ENCODE data around the gene EFNA2.

EFNA2 gene

GRCh38 chr19:1307320-1307719 lies 21.6 kb downstream of the EFNA2 start:
- no peak for TF ChIP-seq CTCF (IDR thresholded peaks at IDR 0.05)
- Histone ChIP-seq H3K27me3 (peaks cover 0 to 48% of the 10 kb centered on the region in 2 donors), H3K4me3 (no peak overlapping the region), H3K4me1 (no peaks in the 10 kb centered on the region), H3K36me3 (no peaks in the 10 kb centered on the region), H3K9me3 (no peaks in the 10 kb centered on the region), H3K27ac (no peak overlapping the region)
- intact Hi-C loops (cut with DNase I; ENCODE audit: low total_unique reads): no loop called here
- no peak for DNase-seq

GRCh38 chr19:1307755-1308303 lies 22.2 kb downstream of the EFNA2 start:
- H3K27me3 ChIP-seq: peaks cover 0 to 50% of the 10 kb centered on the region in 2 donors

DNA sequence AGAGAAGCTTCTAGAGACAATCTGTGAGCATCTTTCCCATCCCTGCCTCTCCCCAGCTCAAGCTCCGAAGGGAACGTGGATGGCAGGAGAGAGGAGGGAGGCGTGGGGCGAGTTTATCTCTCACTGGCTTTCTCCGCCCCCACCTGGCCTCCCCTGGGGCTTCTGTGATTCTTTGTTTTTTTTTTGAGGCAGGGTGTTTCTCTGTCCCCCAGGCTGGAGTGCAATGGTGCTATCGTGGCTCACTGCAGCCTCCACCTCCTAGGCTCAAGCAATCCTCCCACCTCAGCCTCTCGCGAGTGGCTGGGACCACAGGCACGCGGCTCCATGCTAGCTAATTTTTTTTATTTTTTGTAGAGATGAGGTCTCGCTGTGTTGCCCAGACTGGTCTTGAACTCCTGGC lies 23.0 kb downstream of the EFNA2 start:
- Histone ChIP-seq H3K4me3 (no peak overlapping the region), H3K27ac (no peak overlapping the region), H3K9me3 (no peaks in the 10 kb centered on the region), H3K27me3 (peaks cover 0 to 58% of the 10 kb centered on the region in 2 donors), H3K36me3 (no peaks in the 10 kb centered on the region), H3K4me1 (peaks cover 0 to 3% (median 0%) of the 10 kb centered on the region in 4 donors)
- no peak for TF ChIP-seq CTCF (IDR thresholded peaks at IDR 0.05)
- intact Hi-C loops (cut with DNase I; ENCODE audit: low total_unique reads): no loop called here
- no peak for DNase-seq

More at GRCh38 chr19:1307755-1308303, 22.2 kb downstream of the EFNA2 start:
- DNase-seq: no peak
- Histone ChIP-seq H3K9me3 (no peaks in the 10 kb centered on the region), H3K4me3 (no peak overlapping the region), H3K27ac (no peak overlapping the region), H3K4me1 (no peaks in the 10 kb centered on the region), H3K36me3 (no peaks in the 10 kb centered on the region)
- no peak for TF ChIP-seq CTCF (IDR thresholded peaks at IDR 0.05)
- intact Hi-C loops (cut with DNase I; ENCODE audit: low total_unique reads): no loop called here

GRCh38 chr19:1309977-1310852 lies 24.5 kb downstream of the EFNA2 start:
- intact Hi-C loops (cut with DNase I; ENCODE audit: low total_unique reads): no loop called here
- no peak for TF ChIP-seq CTCF (IDR thresholded peaks at IDR 0.05)
- DNase-seq: no peak

DNA sequence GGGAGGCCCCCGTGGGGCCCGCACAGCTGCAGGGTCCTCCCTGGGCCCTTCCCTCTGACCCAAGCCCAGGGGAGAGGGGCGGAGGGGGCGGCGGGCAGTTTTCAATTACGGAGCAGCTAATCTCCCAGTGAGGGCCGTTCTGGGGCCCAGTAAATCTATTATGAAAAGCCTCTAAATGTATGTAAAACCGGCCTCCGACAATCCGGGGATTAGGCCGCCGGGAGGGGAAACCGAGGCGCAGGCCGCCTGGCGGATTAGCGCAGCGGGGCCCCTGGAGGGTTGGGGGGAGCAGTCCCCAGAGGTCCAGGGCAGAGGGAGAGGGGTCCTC lies 25.1 kb downstream of the EFNA2 start:
- intact Hi-C loops (cut with DNase I; ENCODE audit: low total_unique reads): no loop called here
- no peak overlapping the region for H3K27ac ChIP-seq
- no peak for TF ChIP-seq CTCF (IDR thresholded peaks at IDR 0.05)
- DNase-seq: no peak
- H3K36me3 ChIP-seq: no peaks in the 10 kb centered on the region
- peaks cover 0 to 79% of the 10 kb centered on the region in 2 donors for H3K27me3 ChIP-seq
- H3K4me3 ChIP-seq: no peak overlapping the region
- H3K9me3 ChIP-seq: no peaks in the 10 kb centered on the region
- peaks cover 0 to 8% (median 4%) of the 10 kb centered on the region in 4 donors for H3K4me1 ChIP-seq

More at GRCh38 chr19:1309977-1310852, 24.5 kb downstream of the EFNA2 start:
- Histone ChIP-seq H3K36me3 (no peaks in the 10 kb centered on the region), H3K4me1 (peaks cover 0 to 3% (median 0%) of the 10 kb centered on the region in 4 donors), H3K4me3 (no peak overlapping the region), H3K27me3 (peaks cover 0 to 73% of the 10 kb centered on the region in 2 donors), H3K9me3 (no peaks in the 10 kb centered on the region), H3K27ac (no peak overlapping the region)
